ENCODE measurements around the gene DCAF8. TPM values are rescaled to one million over a fixed set of nuclear protein-coding genes. Genes with fewer than 3 reads are reported as not detected.
A peak's percentile ranks its signal among the peaks of the same experiment; 100 is the strongest.

Gene DCAF8
- total RNA-seq, 1 donor from 2014 or later = 154 TPM

DNA sequence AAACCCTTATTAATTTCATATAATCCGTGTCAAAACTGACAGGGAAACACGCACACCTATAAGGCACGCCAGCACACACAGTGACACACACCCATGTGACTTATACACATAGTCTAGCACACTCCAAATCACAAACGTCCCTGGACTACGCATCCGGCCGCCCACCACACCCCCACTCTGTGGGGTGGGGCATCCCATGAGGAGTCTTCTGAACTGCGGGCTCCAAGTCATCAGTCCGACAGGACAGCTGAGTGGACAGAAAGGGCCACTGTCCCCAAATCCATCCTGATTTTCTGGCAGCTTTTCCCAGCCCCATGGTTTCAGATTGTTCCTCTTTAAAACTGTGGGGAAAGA lies 56.3 kb downstream of the DCAF8 start:
- peaks cover 50% of the 10 kb centered on the region for H3K4me1 Mint-ChIP-seq (ENCODE audit: unreplicated experiment)
- H3K27ac Mint-ChIP-seq = peak overlapping the region; percentile 88
- H3K9me3 Mint-ChIP-seq = no peaks in the 10 kb centered on the region
- TF ChIP-seq, protein P1, sequence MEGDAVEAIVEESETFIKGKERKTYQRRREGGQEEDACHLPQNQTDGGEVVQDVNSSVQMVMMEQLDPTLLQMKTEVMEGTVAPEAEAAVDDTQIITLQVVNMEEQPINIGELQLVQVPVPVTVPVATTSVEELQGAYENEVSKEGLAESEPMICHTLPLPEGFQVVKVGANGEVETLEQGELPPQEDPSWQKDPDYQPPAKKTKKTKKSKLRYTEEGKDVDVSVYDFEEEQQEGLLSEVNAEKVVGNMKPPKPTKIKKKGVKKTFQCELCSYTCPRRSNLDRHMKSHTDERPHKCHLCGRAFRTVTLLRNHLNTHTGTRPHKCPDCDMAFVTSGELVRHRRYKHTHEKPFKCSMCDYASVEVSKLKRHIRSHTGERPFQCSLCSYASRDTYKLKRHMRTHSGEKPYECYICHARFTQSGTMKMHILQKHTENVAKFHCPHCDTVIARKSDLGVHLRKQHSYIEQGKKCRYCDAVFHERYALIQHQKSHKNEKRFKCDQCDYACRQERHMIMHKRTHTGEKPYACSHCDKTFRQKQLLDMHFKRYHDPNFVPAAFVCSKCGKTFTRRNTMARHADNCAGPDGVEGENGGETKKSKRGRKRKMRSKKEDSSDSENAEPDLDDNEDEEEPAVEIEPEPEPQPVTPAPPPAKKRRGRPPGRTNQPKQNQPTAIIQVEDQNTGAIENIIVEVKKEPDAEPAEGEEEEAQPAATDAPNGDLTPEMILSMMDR (conservative IDR thresholded peaks at IDR 0.05) = no peak
- peak overlapping the region; percentile 90 for H3K4me3 Mint-ChIP-seq
- H3K36me3 Mint-ChIP-seq = peaks cover 16% of the 10 kb centered on the region
- no peak for DNase-seq (ENCODE audit: extremely low spot score, unreplicated experiment)
- H3K27me3 Mint-ChIP-seq = no peaks in the 10 kb centered on the region

DNA sequence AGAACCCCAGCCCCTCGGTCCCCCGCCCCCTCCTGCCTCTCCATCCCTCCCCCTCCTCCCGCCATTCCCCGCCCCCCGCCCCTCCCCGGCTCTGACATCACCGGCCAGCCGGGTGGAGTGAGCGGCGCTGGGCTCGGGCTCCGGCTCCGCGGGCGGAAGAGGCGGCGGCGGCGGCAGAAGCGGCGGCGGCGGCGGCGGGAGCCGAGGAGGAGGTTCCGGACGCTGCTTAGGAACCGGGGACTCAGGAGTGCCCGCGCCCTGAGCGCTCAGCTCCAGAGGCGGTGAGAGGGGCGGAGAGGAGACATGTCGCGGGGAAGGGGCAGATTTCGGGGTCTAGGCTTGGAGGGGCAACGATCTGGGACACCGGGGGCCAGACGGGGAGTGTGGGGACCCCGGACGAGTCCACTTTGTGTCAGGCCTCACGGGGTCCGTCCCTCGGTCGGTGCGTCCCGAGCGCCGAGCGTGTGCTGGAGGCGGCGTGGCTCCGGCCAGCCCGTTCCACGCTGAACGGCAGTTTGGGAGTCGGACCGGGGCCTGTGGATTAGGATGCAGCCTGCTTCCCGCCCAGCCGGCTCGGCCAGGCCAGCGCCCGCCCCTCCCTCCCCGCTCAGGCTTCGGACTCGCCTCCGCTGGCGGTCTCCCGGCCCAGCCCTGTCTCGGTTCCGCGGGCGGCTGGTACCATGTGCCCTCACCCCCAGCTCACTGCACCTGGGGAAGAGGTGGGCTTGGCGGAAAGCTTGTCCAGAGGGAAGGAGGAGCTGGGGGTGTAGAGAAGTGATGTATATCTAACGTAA lies 56.9 kb downstream of the DCAF8 start, which contains the start of gene PEA15:
Gene PEA15, plus strand, starts transcription at position 143 of the 794 bp plus-strand sequence. CDS start 6,161 bp downstream, outside the sequence.
- no peaks in the 10 kb centered on the region for H3K27me3 Mint-ChIP-seq
- H3K9me3 Mint-ChIP-seq = no peaks in the 10 kb centered on the region
- peak within 1 kb of the TSS; percentile 90 for H3K4me3 Mint-ChIP-seq
- H3K4me1 Mint-ChIP-seq (ENCODE audit: unreplicated experiment) = peaks cover 48% of the 10 kb centered on the region
- H3K27ac Mint-ChIP-seq = peak within 1 kb of the TSS; percentile 88
- H3K36me3 Mint-ChIP-seq = peaks cover 16% of the 10 kb centered on the region
- DNase-seq (ENCODE audit: extremely low spot score, unreplicated experiment) = peak; percentile 79
- TF ChIP-seq, protein P1 (conservative IDR thresholded peaks at IDR 0.05) = no peak

GRCh38 chr1:160204526-160205241 lies 57.7 kb downstream of the DCAF8 start:
- TF ChIP-seq, protein P1 (conservative IDR thresholded peaks at IDR 0.05) = no peak

GRCh38 chr1:160200786-160201185 lies 61.6 kb downstream of the DCAF8 start:
- Mint-ChIP-seq H3K9me3 (no peaks in the 10 kb centered on the region), H3K27me3 (peaks cover 2% of the 10 kb centered on the region)
- no peak for DNase-seq (ENCODE audit: extremely low spot score, unreplicated experiment)

More at GRCh38 chr1:160204526-160205241, 57.7 kb downstream of the DCAF8 start:
- DNase-seq (ENCODE audit: extremely low spot score, unreplicated experiment) = no peak
- H3K36me3 Mint-ChIP-seq = peaks cover 16% of the 10 kb centered on the region
- H3K4me1 Mint-ChIP-seq (ENCODE audit: unreplicated experiment) = peaks cover 42% of the 10 kb centered on the region
- H3K27me3 Mint-ChIP-seq = no peaks in the 10 kb centered on the region
- no peaks in the 10 kb centered on the region for H3K9me3 Mint-ChIP-seq
- peak overlapping the region; percentile 80 for H3K27ac Mint-ChIP-seq
- peak overlapping the region; percentile 90 for H3K4me3 Mint-ChIP-seq

GRCh38 chr1:160197231-160197630 lies 65.1 kb downstream of the DCAF8 start:
- H3K27ac Mint-ChIP-seq = no peak overlapping the region

More at GRCh38 chr1:160200786-160201185, 61.6 kb downstream of the DCAF8 start:
- Mint-ChIP-seq H3K4me3 (no peak overlapping the region), H3K27ac (peak overlapping the region; percentile 66), H3K4me1 (ENCODE audit: unreplicated experiment) (peaks cover 11% of the 10 kb centered on the region), H3K36me3 (no peaks in the 10 kb centered on the region)
- TF ChIP-seq, protein P1 (conservative IDR thresholded peaks at IDR 0.05) = no peak

More at GRCh38 chr1:160197231-160197630, 65.1 kb downstream of the DCAF8 start:
- Mint-ChIP-seq H3K36me3 (no peaks in the 10 kb centered on the region), H3K9me3 (no peaks in the 10 kb centered on the region), H3K4me3 (no peak overlapping the region), H3K4me1 (ENCODE audit: unreplicated experiment) (no peaks in the 10 kb centered on the region), H3K27me3 (peaks cover 2% of the 10 kb centered on the region)
- DNase-seq (ENCODE audit: extremely low spot score, unreplicated experiment) = no peak
- TF ChIP-seq, protein P1 (conservative IDR thresholded peaks at IDR 0.05) = no peak
